Measurements from ENCODE around the gene NOS1. TPM values are rescaled to one million over a fixed set of nuclear protein-coding genes. Genes with fewer than 3 reads are reported as not detected.

The NOS1 gene
- total and polyA plus RNA-seq, 3 experiments from 2014 or later = not detected

GRCh38 chr12:117294189-117294603, 67.2 kb downstream of the NOS1 start:
- no peaks in the 10 kb centered on the region for H3K36me3 Mint-ChIP-seq
- Histone ChIP-seq H3K4me1 (ENCODE audit: insufficient read depth, low read length) (no peaks in the 10 kb centered on the region), H3K27me3 (ENCODE audit: insufficient read depth, low read length, poor library complexity, severe bottlenecking) (no peaks in the 10 kb centered on the region), H3K36me3 (ENCODE audit: insufficient read depth, low read length) (no peaks in the 10 kb centered on the region), H3K9me3 (ENCODE audit: low read length) (no peaks in the 10 kb centered on the region), H3K4me3 (ENCODE audit: low read length) (no peak overlapping the region), H3K27ac (ENCODE audit: low read depth, low read length) (no peak overlapping the region)
- no peaks in the 10 kb centered on the region for H3K4me1 Mint-ChIP-seq
- H3K4me3 Mint-ChIP-seq = no peak overlapping the region
- no peak overlapping the region for H3K27ac Mint-ChIP-seq
- ChIA-PET POLR2A (no interaction called here), CTCF (no interaction called here)
- peaks cover 0 to 9% (median 2%) of the 10 kb centered on the region in 5 donors for H3K9me3 Mint-ChIP-seq
- DNase-seq = no peak
- H3K27me3 Mint-ChIP-seq = peaks cover 17 to 19% of the 10 kb centered on the region in 2 donors

- Mint-ChIP-seq H3K4me3 (no peak overlapping the region), H3K4me1 (no peaks in the 10 kb centered on the region), H3K36me3 (no peaks in the 10 kb centered on the region), H3K27me3 (peaks cover 17 to 18% of the 10 kb centered on the region in 2 donors), H3K27ac (no peak overlapping the region), H3K9me3 (peaks cover 0 to 9% (median 2%) of the 10 kb centered on the region in 5 donors)
- Histone ChIP-seq H3K36me3 (ENCODE audit: insufficient read depth, low read length) (no peaks in the 10 kb centered on the region), H3K27me3 (ENCODE audit: insufficient read depth, low read length, poor library complexity, severe bottlenecking) (no peaks in the 10 kb centered on the region), H3K9me3 (ENCODE audit: low read length) (no peaks in the 10 kb centered on the region), H3K4me1 (ENCODE audit: insufficient read depth, low read length) (no peaks in the 10 kb centered on the region), H3K4me3 (ENCODE audit: low read length) (no peak overlapping the region), H3K27ac (ENCODE audit: low read depth, low read length) (no peak overlapping the region)
- POLR2A ChIA-PET = no interaction called here
- CTCF ChIA-PET = no interaction called here
- DNase-seq = no peak
Observed at GRCh38 chr12:117293510-117293909, 67.9 kb downstream of the NOS1 start.

GRCh38 chr12:117292688-117293087, 68.7 kb downstream of the NOS1 start:
- no peak overlapping the region for H3K27ac Mint-ChIP-seq
- POLR2A ChIA-PET = no interaction called here
- CTCF ChIA-PET = no interaction called here

GRCh38 chr12:117284140-117284539, 77.3 kb downstream of the NOS1 start:
- no peaks in the 10 kb centered on the region for H3K36me3 ChIP-seq (ENCODE audit: insufficient read depth, low read length)
- Mint-ChIP-seq H3K4me3 (no peak overlapping the region), H3K4me1 (no peaks in the 10 kb centered on the region), H3K27ac (no peak overlapping the region), H3K27me3 (peaks cover 2 to 6% of the 10 kb centered on the region in 2 donors), H3K36me3 (no peaks in the 10 kb centered on the region), H3K9me3 (peaks cover 0 to 5% (median 0%) of the 10 kb centered on the region in 5 donors)
- ChIA-PET CTCF (no interaction called here), POLR2A (no interaction called here)
- H3K9me3 ChIP-seq (ENCODE audit: low read length) = no peaks in the 10 kb centered on the region
- no peaks in the 10 kb centered on the region for H3K4me1 ChIP-seq (ENCODE audit: insufficient read depth, low read length)
- DNase-seq = no peak
- H3K27me3 ChIP-seq (ENCODE audit: insufficient read depth, low read length, poor library complexity, severe bottlenecking) = no peaks in the 10 kb centered on the region
- H3K27ac ChIP-seq (ENCODE audit: low read depth, low read length) = no peak overlapping the region
- H3K4me3 ChIP-seq (ENCODE audit: low read length) = no peak overlapping the region

More at GRCh38 chr12:117292688-117293087, 68.7 kb downstream of the NOS1 start:
- Histone ChIP-seq H3K36me3 (ENCODE audit: insufficient read depth, low read length) (no peaks in the 10 kb centered on the region), H3K9me3 (ENCODE audit: low read length) (no peaks in the 10 kb centered on the region), H3K27ac (ENCODE audit: low read depth, low read length) (no peak overlapping the region), H3K4me1 (ENCODE audit: insufficient read depth, low read length) (no peaks in the 10 kb centered on the region), H3K27me3 (ENCODE audit: insufficient read depth, low read length, poor library complexity, severe bottlenecking) (no peaks in the 10 kb centered on the region), H3K4me3 (ENCODE audit: low read length) (no peak overlapping the region)
- no peaks in the 10 kb centered on the region for H3K36me3 Mint-ChIP-seq
- no peaks in the 10 kb centered on the region for H3K4me1 Mint-ChIP-seq
- peaks cover 0 to 9% (median 2%) of the 10 kb centered on the region in 5 donors for H3K9me3 Mint-ChIP-seq
- H3K4me3 Mint-ChIP-seq = no peak overlapping the region
- H3K27me3 Mint-ChIP-seq = peaks cover 15 to 17% of the 10 kb centered on the region in 2 donors
- no peak for DNase-seq

GRCh38 chr12:117282490-117282889, 78.9 kb downstream of the NOS1 start:
- Mint-ChIP-seq H3K4me3 (no peak overlapping the region), H3K27me3 (peaks cover 2 to 8% of the 10 kb centered on the region in 2 donors), H3K36me3 (no peaks in the 10 kb centered on the region), H3K27ac (no peak overlapping the region), H3K4me1 (no peaks in the 10 kb centered on the region), H3K9me3 (peaks cover 0 to 5% (median 0%) of the 10 kb centered on the region in 5 donors)
- CTCF ChIA-PET = no interaction called here
- Histone ChIP-seq H3K27ac (ENCODE audit: low read depth, low read length) (no peak overlapping the region), H3K27me3 (ENCODE audit: insufficient read depth, low read length, poor library complexity, severe bottlenecking) (no peaks in the 10 kb centered on the region), H3K4me1 (ENCODE audit: insufficient read depth, low read length) (no peaks in the 10 kb centered on the region), H3K36me3 (ENCODE audit: insufficient read depth, low read length) (no peaks in the 10 kb centered on the region), H3K9me3 (ENCODE audit: low read length) (no peaks in the 10 kb centered on the region), H3K4me3 (ENCODE audit: low read length) (no peak overlapping the region)
- DNase-seq = no peak
- POLR2A ChIA-PET = no interaction called here

- Histone ChIP-seq H3K4me3 (ENCODE audit: low read length) (no peak overlapping the region), H3K36me3 (ENCODE audit: insufficient read depth, low read length) (no peaks in the 10 kb centered on the region), H3K4me1 (ENCODE audit: insufficient read depth, low read length) (no peaks in the 10 kb centered on the region), H3K27ac (ENCODE audit: low read depth, low read length) (no peak overlapping the region), H3K27me3 (ENCODE audit: insufficient read depth, low read length, poor library complexity, severe bottlenecking) (no peaks in the 10 kb centered on the region), H3K9me3 (ENCODE audit: low read length) (no peaks in the 10 kb centered on the region)
- ChIA-PET POLR2A (no interaction called here), CTCF (no interaction called here)
- Mint-ChIP-seq H3K4me3 (no peak overlapping the region), H3K27ac (no peak overlapping the region), H3K9me3 (peaks cover 0 to 5% (median 1%) of the 10 kb centered on the region in 5 donors), H3K27me3 (peaks cover 3 to 19% of the 10 kb centered on the region in 2 donors), H3K4me1 (no peaks in the 10 kb centered on the region), H3K36me3 (no peaks in the 10 kb centered on the region)
- no peak for DNase-seq
Observed at GRCh38 chr12:117280019-117280680, 81.3 kb downstream of the NOS1 start.

- POLR2A ChIA-PET = no interaction called here
- Histone ChIP-seq H3K36me3 (ENCODE audit: insufficient read depth, low read length) (no peaks in the 10 kb centered on the region), H3K4me3 (ENCODE audit: low read length) (no peak overlapping the region), H3K4me1 (ENCODE audit: insufficient read depth, low read length) (no peaks in the 10 kb centered on the region), H3K27ac (ENCODE audit: low read depth, low read length) (no peak overlapping the region), H3K9me3 (ENCODE audit: low read length) (no peaks in the 10 kb centered on the region), H3K27me3 (ENCODE audit: insufficient read depth, low read length, poor library complexity, severe bottlenecking) (no peaks in the 10 kb centered on the region)
- no peak for DNase-seq
- H3K27me3 Mint-ChIP-seq = peaks cover 1 to 21% of the 10 kb centered on the region in 2 donors
- H3K4me3 Mint-ChIP-seq = no peak overlapping the region
- no peaks in the 10 kb centered on the region for H3K4me1 Mint-ChIP-seq
- CTCF ChIA-PET = no interaction called here
- H3K9me3 Mint-ChIP-seq = peaks cover 0 to 5% (median 1%) of the 10 kb centered on the region in 5 donors
- H3K36me3 Mint-ChIP-seq = no peaks in the 10 kb centered on the region
- H3K27ac Mint-ChIP-seq = peak overlapping the region in 1 of 8 donors; percentile 4
Observed at GRCh38 chr12:117279606-117280005, 81.8 kb downstream of the NOS1 start.

GRCh38 chr12:117277875-117278274, 83.6 kb downstream of the NOS1 start:
- Histone ChIP-seq H3K4me1 (ENCODE audit: insufficient read depth, low read length) (no peaks in the 10 kb centered on the region), H3K27me3 (ENCODE audit: insufficient read depth, low read length, poor library complexity, severe bottlenecking) (no peaks in the 10 kb centered on the region), H3K27ac (ENCODE audit: low read depth, low read length) (no peak overlapping the region), H3K4me3 (ENCODE audit: low read length) (no peak overlapping the region), H3K36me3 (ENCODE audit: insufficient read depth, low read length) (no peaks in the 10 kb centered on the region), H3K9me3 (ENCODE audit: low read length) (no peaks in the 10 kb centered on the region)
- Mint-ChIP-seq H3K4me1 (no peaks in the 10 kb centered on the region), H3K4me3 (no peak overlapping the region), H3K9me3 (peaks cover 0 to 5% (median 2%) of the 10 kb centered on the region in 5 donors), H3K36me3 (no peaks in the 10 kb centered on the region), H3K27me3 (peaks cover 4 to 30% of the 10 kb centered on the region in 2 donors), H3K27ac (no peak overlapping the region)
- ChIA-PET POLR2A (no interaction called here), CTCF (no interaction called here)
- DNase-seq = no peak
